ES-I3 (cell line): ENCODE data around the gene C1QTNF9B.

Source experiments
- H3K36me3 ChIP-seq: 2 replicates; pipeline ENCODE4 v1.6.1; 2013; ENCODE audit warnings: mild to moderate bottlenecking, low read length, control low read depth, moderate library complexity; ENCODE audit not compliant: insufficient read depth
- H3K4me1 ChIP-seq: 2 replicates; pipeline ENCODE4 v1.6.1; 2013; ENCODE audit warnings: mild to moderate bottlenecking, control low read depth, low read length; ENCODE audit not compliant: insufficient read depth
- H3K9ac ChIP-seq: 2 replicates; pipeline ENCODE4 v1.6.1; 2013; ENCODE audit warnings: low read depth, mild to moderate bottlenecking, low read length, moderate library complexity
- H3K9me3 ChIP-seq: 2 replicates; pipeline ENCODE4 v1.6.1; 2013; ENCODE audit warnings: mild to moderate bottlenecking, low read length, moderate library complexity; ENCODE audit not compliant: control insufficient read depth, insufficient read depth

C1QTNF9B gene

GRCh38 chr13:23858546-23858945 is 38.8 kb downstream of the C1QTNF9B start:
- Histone ChIP-seq H3K4me1 (0 out of 2 replicates have a peak, but pooled peaks cover 3% of the 10 kb centered on the region), H3K9me3 (no peaks in the 10 kb centered on the region), H3K9ac (no peak overlapping the region), H3K36me3 (no peaks in the 10 kb centered on the region; the same call in 1 of the 2 replicates)

- Histone ChIP-seq H3K9ac (no peak overlapping the region), H3K4me1 (0 out of 2 replicates have a peak, but pooled peaks cover 3% of the 10 kb centered on the region), H3K36me3 (no peaks in the 10 kb centered on the region; the same call in 1 of the 2 replicates), H3K9me3 (no peaks in the 10 kb centered on the region)
These were observed 41.1 kb downstream of the C1QTNF9B start for GRCh38 chr13:23856008-23856750.

GRCh38 chr13:23855360-23855759 is 41.9 kb downstream of the C1QTNF9B start:
- no peak overlapping the region for H3K9ac ChIP-seq

GRCh38 chr13:23852351-23852750 is 45.0 kb downstream of the C1QTNF9B start:
- Histone ChIP-seq H3K9ac (no peak overlapping the region), H3K36me3 (peaks cover 2% of the 10 kb centered on the region; the same call in 1 of the 2 replicates)

More at GRCh38 chr13:23855360-23855759, 41.9 kb downstream of the C1QTNF9B start:
- Histone ChIP-seq H3K9me3 (no peaks in the 10 kb centered on the region), H3K4me1 (0 out of 2 replicates have a peak, but pooled peaks cover 3% of the 10 kb centered on the region), H3K36me3 (peaks cover 2% of the 10 kb centered on the region; the same call in 1 of the 2 replicates)

GRCh38 chr13:23851106-23851505 is 46.2 kb downstream of the C1QTNF9B start:
- H3K9me3 ChIP-seq, result no peaks in the 10 kb centered on the region
- H3K36me3 ChIP-seq, result peaks cover 2% of the 10 kb centered on the region; the same call in 1 of the 2 replicates
- H3K4me1 ChIP-seq, result no peaks in the 10 kb centered on the region
- H3K9ac ChIP-seq, result no peak overlapping the region

More at GRCh38 chr13:23852351-23852750, 45.0 kb downstream of the C1QTNF9B start:
- 0 out of 2 replicates have a peak, but pooled peaks cover 3% of the 10 kb centered on the region for H3K4me1 ChIP-seq
- no peaks in the 10 kb centered on the region for H3K9me3 ChIP-seq

GRCh38 chr13:23850134-23850533 is 47.2 kb downstream of the C1QTNF9B start:
- Histone ChIP-seq H3K9me3 (no peaks in the 10 kb centered on the region), H3K9ac (no peak overlapping the region), H3K36me3 (peaks cover 2% of the 10 kb centered on the region; the same call in 1 of the 2 replicates), H3K4me1 (no peaks in the 10 kb centered on the region)

- no peaks in the 10 kb centered on the region for H3K4me1 ChIP-seq
- no peak overlapping the region for H3K9ac ChIP-seq
- H3K9me3 ChIP-seq, result no peaks in the 10 kb centered on the region
- peaks cover 2% of the 10 kb centered on the region; the same call in 1 of the 2 replicates for H3K36me3 ChIP-seq
These were observed 47.6 kb downstream of the C1QTNF9B start for GRCh38 chr13:23849670-23850069.

- Histone ChIP-seq H3K4me1 (no peaks in the 10 kb centered on the region), H3K9ac (no peak overlapping the region)
These were observed 48.6 kb downstream of the C1QTNF9B start for GRCh38 chr13:23848646-23849141.

GRCh38 chr13:23848019-23848418 is 49.3 kb downstream of the C1QTNF9B start:
- no peaks in the 10 kb centered on the region for H3K4me1 ChIP-seq
- H3K9ac ChIP-seq, result no peak overlapping the region
- no peaks in the 10 kb centered on the region for H3K9me3 ChIP-seq
- H3K36me3 ChIP-seq, result peaks cover 2% of the 10 kb centered on the region; the same call in 1 of the 2 replicates

More at GRCh38 chr13:23848646-23849141, 48.6 kb downstream of the C1QTNF9B start:
- H3K9me3 ChIP-seq, result no peaks in the 10 kb centered on the region
- H3K36me3 ChIP-seq, result peaks cover 2% of the 10 kb centered on the region; the same call in 1 of the 2 replicates

GRCh38 chr13:23847497-23847896 is 49.8 kb downstream of the C1QTNF9B start:
- Histone ChIP-seq H3K9me3 (no peaks in the 10 kb centered on the region), H3K9ac (no peak overlapping the region), H3K4me1 (no peaks in the 10 kb centered on the region), H3K36me3 (peaks cover 2% of the 10 kb centered on the region; the same call in 1 of the 2 replicates)

GRCh38 chr13:23845105-23845725 is 52.1 kb downstream of the C1QTNF9B start:
- Histone ChIP-seq H3K4me1 (no peaks in the 10 kb centered on the region), H3K9me3 (no peaks in the 10 kb centered on the region), H3K9ac (no peak overlapping the region), H3K36me3 (no peaks in the 10 kb centered on the region)

- H3K36me3 ChIP-seq, result no peaks in the 10 kb centered on the region
- H3K9me3 ChIP-seq, result no peaks in the 10 kb centered on the region
- no peak overlapping the region for H3K9ac ChIP-seq
- H3K4me1 ChIP-seq, result no peaks in the 10 kb centered on the region
These were observed 53.2 kb downstream of the C1QTNF9B start for GRCh38 chr13:23844132-23844531.

- Histone ChIP-seq H3K9ac (no peak overlapping the region), H3K9me3 (no peaks in the 10 kb centered on the region), H3K36me3 (no peaks in the 10 kb centered on the region)
These were observed 53.9 kb downstream of the C1QTNF9B start for GRCh38 chr13:23843436-23843835.

GRCh38 chr13:23842406-23842805 is 54.9 kb downstream of the C1QTNF9B start:
- H3K9me3 ChIP-seq, result no peaks in the 10 kb centered on the region
- H3K36me3 ChIP-seq, result no peaks in the 10 kb centered on the region
- no peak overlapping the region for H3K9ac ChIP-seq
- no peaks in the 10 kb centered on the region for H3K4me1 ChIP-seq

More at GRCh38 chr13:23843436-23843835, 53.9 kb downstream of the C1QTNF9B start:
- H3K4me1 ChIP-seq, result no peaks in the 10 kb centered on the region
